HG03196 (cell line): ENCODE results near the gene USP34.
A peak's percentile ranks its signal among the peaks of the same experiment; 100 is the strongest.
"Not testable (repeated sequence)": the region's sequence is repeated elsewhere in the genome, so short reads cannot be mapped to it uniquely, and the experiment has no call there.

Experiments used
- ATAC-seq: cut with Tn5 transposase; IDR thresholded peaks from one replicate; pipeline ENCODE4 v1.9.1; 2021; ENCODE audit not compliant: unreplicated experiment

The USP34 gene

DNA sequence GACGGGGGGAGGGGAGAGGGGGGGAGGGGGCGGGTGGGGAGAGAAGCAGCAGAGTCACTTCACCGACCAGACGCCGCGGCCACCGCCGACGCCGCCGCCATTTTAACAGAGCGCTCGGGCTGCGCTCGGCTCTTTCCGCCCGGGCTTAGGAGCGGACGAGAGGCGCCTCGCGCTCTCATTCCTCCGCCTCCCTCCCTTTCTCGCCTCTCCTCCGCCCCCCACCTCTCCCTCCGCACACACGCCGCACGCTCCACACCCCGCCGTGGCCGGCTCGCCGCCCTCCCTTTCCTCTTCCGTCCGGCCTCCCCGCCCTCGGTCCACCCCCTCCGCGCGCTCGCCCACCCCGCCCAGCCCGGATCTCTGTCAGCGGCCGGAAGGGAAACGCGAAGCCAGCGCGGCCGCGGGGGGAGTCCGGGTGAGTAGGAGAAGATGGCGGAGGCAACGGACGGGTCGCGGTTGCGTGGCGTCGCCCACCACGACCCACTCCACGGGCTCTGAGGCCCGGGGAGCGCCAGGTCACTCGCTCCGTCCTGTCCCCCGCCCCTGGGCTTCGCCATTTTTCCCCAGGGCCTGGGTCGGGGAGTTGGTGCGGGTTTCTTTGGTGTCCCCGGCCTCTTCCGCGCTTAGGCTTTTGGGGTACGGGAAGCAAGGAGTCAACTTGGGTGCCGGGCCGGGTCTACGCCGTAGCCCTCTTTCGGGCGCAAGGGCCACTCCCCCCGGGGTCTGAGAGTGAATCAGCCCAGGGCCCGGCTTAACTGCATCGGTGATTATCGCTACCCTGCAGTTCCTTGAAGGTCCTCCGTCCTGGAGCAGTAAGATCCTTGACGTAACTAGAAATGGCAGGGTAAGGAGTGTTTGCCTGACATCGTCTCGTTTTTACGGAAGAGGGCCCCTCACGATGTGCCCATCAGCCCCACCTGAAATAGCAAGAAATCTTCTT lies at the start of gene USP34:
Gene USP34, minus strand, starts transcription at position 123 of the 940 bp plus-strand sequence. CDS start 395 bp downstream, outside the sequence.
- ATAC-seq: peak; percentile 70

GRCh38 chr2:61520261-61520660 lies 49.4 kb upstream of the USP34 start:
- no peak for ATAC-seq

GRCh38 chr2:61512768-61513398 lies 42.0 kb upstream of the USP34 start:
- ATAC-seq: no peak

DNA sequence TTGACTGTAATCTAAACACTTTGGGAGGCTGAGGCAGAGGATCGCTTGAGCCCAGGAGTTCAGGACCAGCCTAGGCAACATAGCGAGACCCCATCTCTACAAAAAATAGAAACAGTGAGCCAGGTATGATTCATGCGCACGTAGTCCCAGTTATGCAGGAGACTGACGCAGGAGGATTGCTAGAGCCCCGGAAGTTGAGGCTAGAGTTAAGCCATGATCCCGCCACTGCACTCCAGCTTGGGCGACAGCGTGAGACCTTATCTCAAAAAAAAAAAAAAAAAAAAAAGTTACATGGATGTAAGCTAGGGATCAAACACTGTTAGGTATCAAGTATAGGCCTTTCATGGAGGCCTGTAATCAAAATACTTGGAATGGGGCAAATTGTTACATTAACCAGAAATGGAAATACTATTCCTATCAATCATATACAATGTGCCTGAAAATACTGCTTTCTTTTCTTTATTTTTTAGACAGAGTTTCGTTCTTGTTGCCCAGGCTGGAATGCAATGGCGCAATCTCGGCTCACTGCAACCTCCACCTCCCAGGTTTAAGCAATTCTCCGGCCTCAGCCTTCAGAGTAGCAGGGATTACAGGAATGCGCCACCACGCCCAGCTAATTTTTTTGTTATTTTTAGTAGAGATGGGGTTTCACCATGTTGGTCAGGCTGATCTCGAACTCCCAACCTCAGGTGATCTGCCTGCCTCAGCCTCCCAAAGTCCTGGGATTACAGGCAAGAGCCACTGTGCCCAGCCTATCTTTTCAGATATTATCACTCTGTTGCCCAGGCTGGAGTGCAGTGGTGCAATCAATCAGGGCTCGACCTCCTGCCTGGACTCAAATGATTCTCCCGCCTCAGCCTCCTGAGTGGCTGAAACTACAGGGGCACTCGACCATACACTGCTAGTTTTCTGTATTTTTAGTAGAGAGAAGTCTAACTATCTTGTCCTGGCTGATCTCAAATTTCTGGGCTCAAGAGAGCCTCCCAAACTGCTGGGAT lies 40.1 kb upstream of the USP34 start:
- no peak for ATAC-seq

DNA sequence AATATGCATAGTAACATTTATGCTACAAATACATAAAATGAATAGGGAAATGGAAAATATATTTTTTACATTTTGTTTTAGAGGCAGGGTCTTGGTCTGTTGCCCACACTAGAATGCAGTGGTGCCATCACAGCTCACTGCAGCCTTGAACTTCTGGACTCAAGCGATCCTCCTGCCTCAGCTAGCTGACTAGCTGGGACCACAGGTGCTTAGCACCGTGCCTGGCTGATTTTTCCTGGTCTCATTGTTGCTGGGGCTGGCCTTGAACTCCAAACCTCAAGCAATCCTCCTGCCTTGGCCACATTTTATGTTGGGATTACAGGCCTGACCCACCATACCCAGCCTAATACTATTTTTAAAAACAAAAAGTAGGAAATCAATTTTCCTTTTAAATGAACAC lies 34.1 kb upstream of the USP34 start:
- no peak for ATAC-seq

- no peak for ATAC-seq
Measured at GRCh38 chr2:61499060-61499459, 28.2 kb upstream of the USP34 start.

DNA sequence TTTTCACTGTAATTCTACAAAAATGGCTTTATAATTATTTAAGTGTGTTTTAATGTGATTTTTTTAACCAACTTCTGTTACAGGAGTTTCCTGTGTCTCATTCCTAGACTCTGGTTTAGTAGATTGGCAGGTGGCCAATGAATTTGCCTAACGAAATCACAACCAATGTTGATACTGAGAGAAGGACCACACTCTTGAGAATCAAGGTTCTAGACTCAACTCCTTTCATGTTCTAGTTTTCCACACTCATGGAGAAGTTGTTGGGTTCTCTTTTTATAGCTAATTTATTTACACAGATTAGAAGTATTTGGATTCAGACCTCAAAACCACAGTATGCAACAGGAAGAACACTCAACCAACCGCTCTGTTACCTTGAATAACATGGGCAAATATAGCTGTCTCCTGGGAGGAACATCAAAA lies 22.6 kb upstream of the USP34 start:
- ATAC-seq: no peak

GRCh38 chr2:61492476-61492875 lies 21.6 kb upstream of the USP34 start:
- ATAC-seq: no peak

GRCh38 chr2:61485281-61485680 lies 14.4 kb upstream of the USP34 start:
- no peak for ATAC-seq

- ATAC-seq: no peak
Measured at GRCh38 chr2:61478086-61478485, 7.2 kb upstream of the USP34 start.

GRCh38 chr2:61476929-61477589 lies 6.2 kb upstream of the USP34 start:
- not testable (repeated sequence) for ATAC-seq

- ATAC-seq: no peak
Measured at GRCh38 chr2:61471905-61472805, 1.3 kb upstream of the USP34 start.

DNA sequence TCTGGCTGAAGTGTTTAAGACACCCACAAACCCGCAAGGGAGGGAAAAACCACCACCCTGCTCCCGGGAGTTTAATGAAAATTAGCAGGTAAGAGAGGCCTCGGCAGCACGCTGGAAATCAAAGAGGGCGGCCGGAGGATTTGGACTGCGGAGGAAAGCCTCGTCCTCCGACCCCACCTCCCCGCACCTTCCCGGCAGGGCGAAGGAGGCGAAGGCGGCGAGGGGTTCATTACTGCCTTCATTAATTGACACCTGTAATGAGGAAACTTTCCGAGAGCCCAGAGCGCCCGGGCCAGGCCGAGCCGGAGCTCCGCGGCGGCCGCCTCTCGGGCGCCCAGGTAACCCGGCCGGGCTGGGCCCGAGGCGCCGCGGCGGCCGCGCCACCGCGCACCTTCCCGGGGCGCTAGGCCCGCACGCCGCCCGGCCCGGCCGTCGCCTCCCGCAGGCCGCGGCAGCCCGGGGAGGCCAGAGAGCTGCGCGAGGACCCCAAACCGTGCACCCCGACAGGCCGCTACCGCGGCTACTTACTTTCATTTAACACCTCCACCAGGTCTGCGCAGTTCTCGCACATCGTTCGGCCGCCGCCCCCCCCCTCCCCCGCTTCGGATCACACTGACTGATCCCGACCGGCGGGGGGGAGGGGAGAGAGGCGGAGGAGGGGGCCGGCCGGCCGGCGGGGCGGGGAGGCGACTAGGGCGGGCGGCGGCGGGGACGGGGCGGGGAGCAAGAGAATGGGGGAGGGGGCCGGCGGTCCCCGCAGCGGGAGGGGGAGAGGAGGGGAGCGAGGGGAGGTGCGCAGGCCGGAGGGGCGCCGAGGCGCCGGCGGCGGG lies 550 bp downstream of the USP34 start:
- ATAC-seq: peak; percentile 31

DNA sequence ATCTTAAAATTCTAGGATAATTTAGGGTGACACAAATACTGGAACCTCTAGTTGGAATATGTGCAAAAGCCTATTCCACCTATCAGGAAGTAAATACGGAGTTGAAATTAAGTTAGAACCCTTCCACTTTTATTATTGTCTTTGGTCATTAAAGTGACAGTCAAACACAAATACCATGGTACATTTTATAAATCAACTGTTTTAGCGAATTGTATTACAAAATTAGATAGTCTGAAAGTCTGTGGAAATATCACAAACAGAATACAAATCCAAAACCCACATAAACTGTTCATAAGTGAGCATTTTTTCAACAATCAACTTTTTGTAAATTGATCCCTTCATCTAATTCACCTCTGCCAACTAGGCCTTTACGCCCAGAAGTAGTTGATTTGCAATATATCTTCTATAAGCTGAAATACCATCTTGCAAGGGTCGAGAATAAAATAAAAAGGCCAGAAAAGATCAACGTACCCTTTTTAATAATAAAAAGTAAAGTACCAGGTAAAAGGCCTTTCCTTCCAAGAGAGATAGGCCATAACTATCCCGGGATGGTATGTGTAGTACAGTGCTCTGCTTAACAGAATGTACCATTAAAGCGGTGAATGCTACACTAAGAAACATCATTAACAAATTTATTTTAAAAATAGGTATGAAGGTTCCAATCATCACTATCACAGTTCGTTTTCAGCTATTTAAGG lies 1.3 kb downstream of the USP34 start:
- ATAC-seq: no peak

- not testable (repeated sequence) for ATAC-seq
Measured at GRCh38 chr2:61468231-61468630, 2.7 kb downstream of the USP34 start.

DNA sequence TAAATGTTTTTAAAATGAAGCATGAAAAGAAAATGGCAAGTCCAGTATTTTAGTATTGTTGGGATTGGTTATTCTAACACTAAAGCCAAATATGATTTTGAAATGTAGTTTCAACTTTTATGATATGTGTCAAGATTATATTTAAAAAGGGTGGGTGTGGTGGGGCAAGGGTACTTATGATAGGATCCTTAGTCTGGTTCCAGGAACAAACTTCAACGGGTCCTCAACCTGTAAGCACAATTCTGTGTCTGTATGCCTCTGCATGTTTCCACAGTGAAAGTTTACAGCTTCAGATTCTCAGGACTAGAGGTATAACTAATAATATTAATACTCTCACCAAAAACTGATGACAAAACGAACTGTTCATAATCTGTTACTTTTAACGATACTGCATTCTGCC lies 5.8 kb downstream of the USP34 start:
- ATAC-seq: no peak

GRCh38 chr2:61463769-61464475 lies 7.0 kb downstream of the USP34 start:
- ATAC-seq: no peak
